ENCODE data around the gene FOCAD.

DNA sequence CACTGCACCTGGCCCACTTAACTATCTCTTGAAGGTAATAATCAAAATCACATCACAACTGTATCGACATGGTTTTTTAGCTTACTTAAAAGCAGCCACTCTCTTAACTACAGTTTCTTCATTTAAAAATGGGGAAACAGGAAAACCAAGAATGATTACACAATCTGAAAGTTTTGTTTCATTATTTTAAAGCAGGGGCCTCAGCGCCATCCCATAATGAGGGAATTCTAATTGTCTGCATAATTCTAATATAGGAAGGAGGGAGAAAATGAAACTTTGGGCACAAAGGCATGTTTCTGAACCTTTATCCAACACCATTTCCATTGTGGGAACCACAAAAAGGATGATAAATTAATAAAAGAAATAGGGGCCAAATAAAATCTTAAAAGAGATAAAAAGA lies 339.8 kb downstream of the FOCAD start:
- TF ChIP-seq, protein P1, sequence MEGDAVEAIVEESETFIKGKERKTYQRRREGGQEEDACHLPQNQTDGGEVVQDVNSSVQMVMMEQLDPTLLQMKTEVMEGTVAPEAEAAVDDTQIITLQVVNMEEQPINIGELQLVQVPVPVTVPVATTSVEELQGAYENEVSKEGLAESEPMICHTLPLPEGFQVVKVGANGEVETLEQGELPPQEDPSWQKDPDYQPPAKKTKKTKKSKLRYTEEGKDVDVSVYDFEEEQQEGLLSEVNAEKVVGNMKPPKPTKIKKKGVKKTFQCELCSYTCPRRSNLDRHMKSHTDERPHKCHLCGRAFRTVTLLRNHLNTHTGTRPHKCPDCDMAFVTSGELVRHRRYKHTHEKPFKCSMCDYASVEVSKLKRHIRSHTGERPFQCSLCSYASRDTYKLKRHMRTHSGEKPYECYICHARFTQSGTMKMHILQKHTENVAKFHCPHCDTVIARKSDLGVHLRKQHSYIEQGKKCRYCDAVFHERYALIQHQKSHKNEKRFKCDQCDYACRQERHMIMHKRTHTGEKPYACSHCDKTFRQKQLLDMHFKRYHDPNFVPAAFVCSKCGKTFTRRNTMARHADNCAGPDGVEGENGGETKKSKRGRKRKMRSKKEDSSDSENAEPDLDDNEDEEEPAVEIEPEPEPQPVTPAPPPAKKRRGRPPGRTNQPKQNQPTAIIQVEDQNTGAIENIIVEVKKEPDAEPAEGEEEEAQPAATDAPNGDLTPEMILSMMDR (IDR thresholded peaks at IDR 0.05; ENCODE audit: low read length) = no peak
- no peak for TF ChIP-seq EZH2phosphoT487 (IDR thresholded peaks at IDR 0.05; ENCODE audit: low read length)
